A673 (cell line): ENCODE data around the gene SHQ1. TPM values are rescaled to one million over a fixed set of nuclear protein-coding genes. Genes with fewer than 3 reads are reported as not detected.

Source experiments
- BruUV-seq: library from RNA; stranded (reverse); fragments of 400-500 nt; replicated peaks from 2 replicates; lab custom pipeline; 2021; lab: Mats Ljungman, UMichigan
- CTCF ChIA-PET: fragments of 300-600 bp; sonication (Branson Sonifier 250); formaldehyde crosslinking; loops from one replicate; lab custom pipeline; 2022; ENCODE audit warnings: antibody characterized with exemption; lab: Charles Lee
- POLR2A ChIA-PET: fragments of 300-600 bp; sonication (Branson Sonifier 250); formaldehyde crosslinking; loops from one replicate; lab custom pipeline; 2022; ENCODE audit warnings: antibody characterized with exemption; ENCODE audit not compliant: low non-redundant PET; lab: Charles Lee
- DNase-seq: peaks from one replicate; pipeline ENCODE4 v3.0.0-alpha.2; 2015; ENCODE audit warnings: low spot score
- H3K27ac ChIP-seq: fragments of 200-600 bp; sonication (generic); 2 replicates; pipeline ENCODE4 v1.5.1; 2016; ENCODE audit warnings: mixed run types, low read depth, mild to moderate bottlenecking, mixed read lengths, antibody characterized with exemption, low read length; ENCODE audit not compliant: poor library complexity, severe bottlenecking
- H3K27me3 ChIP-seq: fragments of 200-600 bp; sonication (generic); replicated peaks from 2 replicates; pipeline ENCODE4 v1.6.1; 2017; ENCODE audit warnings: mixed run types, low read depth, mild to moderate bottlenecking, mixed read lengths, antibody characterized with exemption, low read length; ENCODE audit not compliant: insufficient read depth, poor library complexity
- H3K36me3 ChIP-seq: fragments of 200-600 bp; sonication (generic); 2 replicates; pipeline ENCODE4 v1.6.1; 2016; ENCODE audit warnings: mixed run types, mild to moderate bottlenecking, mixed read lengths, antibody characterized with exemption, low read length; ENCODE audit not compliant: insufficient read depth, poor library complexity, severe bottlenecking
- H3K4me1 ChIP-seq: fragments of 200-600 bp; sonication (generic); 2 replicates; pipeline ENCODE4 v1.6.1; 2017; ENCODE audit warnings: mixed run types, mild to moderate bottlenecking, mixed read lengths, antibody characterized with exemption, low read length; ENCODE audit not compliant: insufficient read depth, poor library complexity, severe bottlenecking
- H3K4me3 ChIP-seq: fragments of 200-600 bp; sonication (generic); 2 replicates; pipeline ENCODE4 v1.5.1; 2016; ENCODE audit warnings: low read depth, mixed run types, mild to moderate bottlenecking, mixed read lengths, low read length; ENCODE audit not compliant: poor library complexity, severe bottlenecking
- H3K9me3 ChIP-seq: fragments of 200-600 bp; sonication (generic); 2 replicates; pipeline ENCODE4 v1.6.1; 2016; ENCODE audit warnings: mixed run types, low read depth, mild to moderate bottlenecking, mixed read lengths, antibody characterized with exemption, low read length; ENCODE audit not compliant: poor library complexity, severe bottlenecking
- EZH2 ChIP-seq: fragments of 200-600 bp; sonication (generic); IDR thresholded peaks from 2 replicates; pipeline ENCODE4 v1.6.1; 2017; ENCODE audit warnings: borderline replicate concordance, low read depth, mild to moderate bottlenecking, mixed read lengths, antibody characterized with exemption, low read length; ENCODE audit not compliant: poor library complexity, severe bottlenecking
- intact Hi-C: fragments of 100-400 bp; cut with micrococcal nuclease; formaldehyde crosslinking; loops from one replicate; pipeline ENCODE4 v1.10.0; 2022; ENCODE audit not compliant: unreplicated experiment
- total RNA-seq: library from RNA; stranded (reverse); gene quantifications from 2 replicates; pipeline ENCODE4 v1.2.3, GENCODE V29; 2021
- TF ChIP-seq, protein P1 (sequence below): fragments of 300-800, 200-600 bp; sonication (generic); conservative IDR thresholded peaks from 2 replicates; pipeline ENCODE4 v1.5.1; 2017; ENCODE audit warnings: low read depth, mild to moderate bottlenecking, antibody characterized with exemption, low read length, moderate library complexity, mixed read lengths

SHQ1 gene
- total RNA-seq, 1 experiment from 2014 or later, result 24.3 TPM

DNA sequence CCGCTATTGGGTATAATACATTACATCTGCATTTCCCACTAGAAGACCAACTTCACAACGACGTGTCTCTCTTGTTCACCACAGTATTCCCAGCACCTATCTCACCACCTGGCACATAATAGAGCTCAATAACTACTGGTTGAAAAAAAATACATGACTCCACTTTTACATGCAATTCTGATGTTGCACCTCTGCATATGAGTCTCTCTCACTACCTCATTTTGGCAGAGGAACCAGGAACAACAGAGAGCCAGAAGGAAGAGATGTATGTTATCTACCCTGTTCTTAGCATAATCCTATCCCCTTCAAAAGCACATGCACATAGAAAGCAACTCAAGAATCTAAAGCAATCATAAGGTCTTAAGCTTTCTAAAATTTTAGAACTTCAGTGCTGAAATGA, 61.6 kb downstream of the SHQ1 start:
- no peak overlapping the region for H3K27ac ChIP-seq
- H3K4me3 ChIP-seq, result no peak overlapping the region
- peaks cover 25% of the 10 kb centered on the region for H3K4me1 ChIP-seq
- intact Hi-C loops, result no loop called here
- no peaks in the 10 kb centered on the region for H3K9me3 ChIP-seq
- CTCF ChIA-PET, result no interaction called here
- no TSS peak for BruUV-seq
- POLR2A ChIA-PET, result no interaction called here
- H3K36me3 ChIP-seq, result no peaks in the 10 kb centered on the region
- no peak for DNase-seq
- no peak for TF ChIP-seq EZH2
- TF ChIP-seq, protein P1, sequence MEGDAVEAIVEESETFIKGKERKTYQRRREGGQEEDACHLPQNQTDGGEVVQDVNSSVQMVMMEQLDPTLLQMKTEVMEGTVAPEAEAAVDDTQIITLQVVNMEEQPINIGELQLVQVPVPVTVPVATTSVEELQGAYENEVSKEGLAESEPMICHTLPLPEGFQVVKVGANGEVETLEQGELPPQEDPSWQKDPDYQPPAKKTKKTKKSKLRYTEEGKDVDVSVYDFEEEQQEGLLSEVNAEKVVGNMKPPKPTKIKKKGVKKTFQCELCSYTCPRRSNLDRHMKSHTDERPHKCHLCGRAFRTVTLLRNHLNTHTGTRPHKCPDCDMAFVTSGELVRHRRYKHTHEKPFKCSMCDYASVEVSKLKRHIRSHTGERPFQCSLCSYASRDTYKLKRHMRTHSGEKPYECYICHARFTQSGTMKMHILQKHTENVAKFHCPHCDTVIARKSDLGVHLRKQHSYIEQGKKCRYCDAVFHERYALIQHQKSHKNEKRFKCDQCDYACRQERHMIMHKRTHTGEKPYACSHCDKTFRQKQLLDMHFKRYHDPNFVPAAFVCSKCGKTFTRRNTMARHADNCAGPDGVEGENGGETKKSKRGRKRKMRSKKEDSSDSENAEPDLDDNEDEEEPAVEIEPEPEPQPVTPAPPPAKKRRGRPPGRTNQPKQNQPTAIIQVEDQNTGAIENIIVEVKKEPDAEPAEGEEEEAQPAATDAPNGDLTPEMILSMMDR, result no peak
- H3K27me3 ChIP-seq, result no peaks in the 10 kb centered on the region

DNA sequence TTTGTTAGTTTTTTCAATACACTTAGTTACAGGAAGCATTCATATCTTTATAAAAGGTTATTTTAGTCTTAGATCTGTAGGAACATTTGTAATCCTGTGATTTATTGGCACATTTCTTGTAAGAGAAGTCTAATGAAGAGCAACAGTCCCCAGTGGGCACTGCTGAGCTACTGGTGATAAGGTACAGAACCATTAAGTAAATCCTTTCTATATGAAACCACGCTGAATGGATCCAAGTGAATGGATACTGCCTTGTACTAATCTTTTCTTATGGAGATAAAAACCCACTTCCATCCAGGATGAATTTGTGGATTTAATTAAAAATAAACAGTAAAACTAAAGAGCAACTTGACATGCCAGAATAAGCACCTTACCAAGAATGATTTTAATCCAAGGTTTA, 64.0 kb downstream of the SHQ1 start:
- Histone ChIP-seq H3K4me1 (peaks cover 25% of the 10 kb centered on the region), H3K27ac (no peak overlapping the region), H3K9me3 (no peaks in the 10 kb centered on the region), H3K4me3 (no peak overlapping the region), H3K36me3 (no peaks in the 10 kb centered on the region), H3K27me3 (no peaks in the 10 kb centered on the region)
- CTCF ChIA-PET, result no interaction called here
- BruUV-seq, result no TSS peak
- peak; percentile 23 for DNase-seq
- intact Hi-C loops, result no loop called here
- POLR2A ChIA-PET, result interaction anchor here (0.7 kb wide), 1 partner anchor 276 kb away, joined by 4 read pairs; no protein-coding TSS in a partner anchor
- no peak for TF ChIP-seq EZH2
- TF ChIP-seq, protein P1, result no peak

DNA sequence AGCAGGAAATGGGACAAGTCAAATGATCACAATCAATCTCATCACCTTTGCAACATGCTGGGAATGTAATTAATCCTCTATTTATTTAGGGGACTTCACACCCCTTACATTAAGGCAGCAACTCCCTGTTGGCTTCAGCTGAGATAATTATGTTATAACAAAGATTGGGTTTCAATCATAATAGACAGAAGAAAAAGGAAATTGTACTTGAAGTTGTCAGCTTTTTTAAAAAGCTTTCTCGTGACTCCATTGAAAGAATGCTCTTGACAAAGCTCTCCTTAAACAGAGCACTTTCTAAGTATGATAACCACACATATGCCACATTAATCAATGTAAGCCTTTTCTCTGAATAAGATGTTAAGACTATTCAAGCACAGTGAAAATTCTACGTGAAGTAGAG, 65.7 kb downstream of the SHQ1 start:
- BruUV-seq, result no TSS peak
- ChIA-PET CTCF (no interaction called here), POLR2A (no interaction called here)
- no peaks in the 10 kb centered on the region for H3K9me3 ChIP-seq
- H3K27me3 ChIP-seq, result no peaks in the 10 kb centered on the region
- H3K27ac ChIP-seq, result no peak overlapping the region
- TF ChIP-seq, protein P1, result no peak
- no peak for TF ChIP-seq EZH2
- peak; percentile 21 for DNase-seq
- no peak overlapping the region for H3K4me3 ChIP-seq
- no peaks in the 10 kb centered on the region for H3K36me3 ChIP-seq
- intact Hi-C loops, result no loop called here
- H3K4me1 ChIP-seq, result peaks cover 25% of the 10 kb centered on the region
